Fibroblast of lung (primary cell): Measurements from ENCODE around the gene BTBD7.

Source experiments
- EZH2 ChIP-seq: IDR thresholded peaks from 2 replicates; pipeline ENCODE4 v1.5.1; 2012; ENCODE audit warnings: low read length, control low read depth, mild to moderate bottlenecking; ENCODE audit errors: missing control alignments
- TF ChIP-seq, protein P1 (sequence below), 2 donors: IDR thresholded peaks in 1 of 2; conservative IDR thresholded peaks in 1 of 2; 1 replicate in 1 of 2; 2 replicates in 1 of 2; pipeline ENCODE4 v1.5.1; 2011 to 2012; ENCODE audit warnings: low read length in 2 of 2, control low read depth in 1 of 2, inconsistent platforms in 1 of 2, low read depth in 1 of 2, mild to moderate bottlenecking in 1 of 2

DNA sequence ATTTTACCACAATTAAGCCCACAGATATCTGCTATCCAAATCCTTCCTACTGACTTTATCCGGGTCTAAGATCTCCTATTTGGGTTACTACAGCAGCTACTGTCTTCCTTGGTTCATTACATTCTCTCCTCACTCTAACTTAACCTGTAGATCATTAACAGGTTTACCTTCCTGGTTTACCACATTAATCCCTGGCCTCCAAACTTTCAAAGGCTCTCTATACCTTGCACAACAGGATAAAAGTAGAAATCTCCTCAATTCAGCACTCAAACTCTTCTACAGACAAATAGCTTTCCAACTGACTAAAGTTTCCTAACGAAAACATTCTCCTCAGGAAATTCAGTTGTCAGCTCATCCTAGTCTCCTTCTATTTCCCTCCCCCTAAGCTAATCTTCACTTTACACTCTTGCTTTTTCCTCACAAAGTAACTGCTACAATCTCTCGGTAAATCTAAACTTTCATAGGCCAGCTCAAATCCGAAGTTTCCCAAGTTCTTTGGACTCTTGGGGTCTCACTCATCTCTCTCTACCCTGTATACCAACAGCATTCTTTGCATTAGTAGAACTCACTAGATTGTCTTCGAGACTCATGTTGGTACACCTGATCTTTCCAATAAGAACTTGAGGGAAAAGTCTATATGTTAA is 2.7 kb downstream of the BTBD7 start:
- TF ChIP-seq, protein P1, sequence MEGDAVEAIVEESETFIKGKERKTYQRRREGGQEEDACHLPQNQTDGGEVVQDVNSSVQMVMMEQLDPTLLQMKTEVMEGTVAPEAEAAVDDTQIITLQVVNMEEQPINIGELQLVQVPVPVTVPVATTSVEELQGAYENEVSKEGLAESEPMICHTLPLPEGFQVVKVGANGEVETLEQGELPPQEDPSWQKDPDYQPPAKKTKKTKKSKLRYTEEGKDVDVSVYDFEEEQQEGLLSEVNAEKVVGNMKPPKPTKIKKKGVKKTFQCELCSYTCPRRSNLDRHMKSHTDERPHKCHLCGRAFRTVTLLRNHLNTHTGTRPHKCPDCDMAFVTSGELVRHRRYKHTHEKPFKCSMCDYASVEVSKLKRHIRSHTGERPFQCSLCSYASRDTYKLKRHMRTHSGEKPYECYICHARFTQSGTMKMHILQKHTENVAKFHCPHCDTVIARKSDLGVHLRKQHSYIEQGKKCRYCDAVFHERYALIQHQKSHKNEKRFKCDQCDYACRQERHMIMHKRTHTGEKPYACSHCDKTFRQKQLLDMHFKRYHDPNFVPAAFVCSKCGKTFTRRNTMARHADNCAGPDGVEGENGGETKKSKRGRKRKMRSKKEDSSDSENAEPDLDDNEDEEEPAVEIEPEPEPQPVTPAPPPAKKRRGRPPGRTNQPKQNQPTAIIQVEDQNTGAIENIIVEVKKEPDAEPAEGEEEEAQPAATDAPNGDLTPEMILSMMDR (conservative IDR thresholded peaks at IDR 0.05 in 1 of 2, IDR thresholded peaks at IDR 0.05 in 1 of 2; ENCODE audit: low read depth in 1 of 2, low read length in 2 of 2): no peak
- no peak for TF ChIP-seq EZH2
